Fibroblast of gingiva (primary cell): Measurements from ENCODE around the gene C1orf210.

ENCODE experiments used
- DNase-seq: peaks from one replicate; pipeline ENCODE4 v3.0.0-alpha.2; 2011; ENCODE audit warnings: low read depth

Gene C1orf210

GRCh38 chr1:43293896-43294760 is 8.7 kb upstream of the C1orf210 start:
- DNase-seq: peak; percentile 75

- peak; percentile 6 for DNase-seq
Measured at GRCh38 chr1:43293176-43293575, 7.8 kb upstream of the C1orf210 start.

- no peak for DNase-seq
Measured at GRCh38 chr1:43292679-43293078, 7.3 kb upstream of the C1orf210 start.

GRCh38 chr1:43292216-43292615 is 6.8 kb upstream of the C1orf210 start:
- DNase-seq: no peak

GRCh38 chr1:43288785-43289706 is 3.7 kb upstream of the C1orf210 start:
- no peak for DNase-seq

- no peak for DNase-seq
Measured at GRCh38 chr1:43288058-43288784, 2.8 kb upstream of the C1orf210 start.

- DNase-seq: no peak
Measured at GRCh38 chr1:43286533-43286932, 1.2 kb upstream of the C1orf210 start.

- DNase-seq: no peak
Measured at GRCh38 chr1:43286115-43286514, 734 bp upstream of the C1orf210 start.

- no peak for DNase-seq
Measured at GRCh38 chr1:43284546-43285110, 753 bp downstream of the C1orf210 start.

GRCh38 chr1:43284065-43284464 is 1.3 kb downstream of the C1orf210 start:
- no peak for DNase-seq

GRCh38 chr1:43282220-43283195 is 2.9 kb downstream of the C1orf210 start:
- DNase-seq: no peak

- no peak for DNase-seq
Measured at GRCh38 chr1:43280692-43281091, 4.7 kb downstream of the C1orf210 start.

GRCh38 chr1:43279666-43280065 is 5.7 kb downstream of the C1orf210 start:
- no peak for DNase-seq

GRCh38 chr1:43279161-43279560 is 6.2 kb downstream of the C1orf210 start:
- no peak for DNase-seq

- no peak for DNase-seq
Measured at GRCh38 chr1:43277116-43277876, 8.1 kb downstream of the C1orf210 start.

GRCh38 chr1:43276673-43277072 is 8.7 kb downstream of the C1orf210 start:
- DNase-seq: no peak

- DNase-seq: no peak
Measured at GRCh38 chr1:43275826-43276620, 9.4 kb downstream of the C1orf210 start.

GRCh38 chr1:43274804-43275180 is 10.6 kb downstream of the C1orf210 start:
- no peak for DNase-seq
